Germinal center (tissue), 1 donor: ENCODE data around the gene RUNDC3A.

Source experiments
- DNase-seq: peaks from one replicate; pipeline ENCODE4 v3.0.0; 2012; ENCODE audit warnings: mixed read lengths, low spot score

Gene RUNDC3A

GRCh38 chr17:44308320-44308818, at the start of gene RUNDC3A:
TSS of gene RUNDC3A (plus strand) at chr17:44308601. CDS start at chr17:44308833, 232 bp downstream.
- peak; percentile 97 for DNase-seq

GRCh38 chr17:44258811-44259351, 49.5 kb upstream of the RUNDC3A start:
- DNase-seq: no peak

GRCh38 chr17:44260296-44260695, 48.1 kb upstream of the RUNDC3A start:
- DNase-seq: no peak

- DNase-seq: no peak
Measured at GRCh38 chr17:44262654-44263225, 45.7 kb upstream of the RUNDC3A start.

- DNase-seq: no peak
Measured at GRCh38 chr17:44263345-44263902, 45.0 kb upstream of the RUNDC3A start.

GRCh38 chr17:44266402-44267164, 41.8 kb upstream of the RUNDC3A start:
- DNase-seq: no peak

GRCh38 chr17:44267165-44267455, 41.3 kb upstream of the RUNDC3A start:
- no peak for DNase-seq

- no peak for DNase-seq
Measured at GRCh38 chr17:44267818-44268490, 40.4 kb upstream of the RUNDC3A start, which contains the start of gene SLC4A1. TSS of gene SLC4A1 (minus strand) at chr17:44268135. CDS start at chr17:44262866, 5,269 bp downstream.

- DNase-seq: no peak
Measured at GRCh38 chr17:44268709-44269534, 39.5 kb upstream of the RUNDC3A start.

GRCh38 chr17:44269535-44270240, 38.7 kb upstream of the RUNDC3A start:
- DNase-seq: no peak

GRCh38 chr17:44272321-44272951, 36.0 kb upstream of the RUNDC3A start:
- no peak for DNase-seq

GRCh38 chr17:44272954-44273353, 35.4 kb upstream of the RUNDC3A start:
- no peak for DNase-seq

GRCh38 chr17:44273607-44274006, 34.8 kb upstream of the RUNDC3A start:
- DNase-seq: no peak

GRCh38 chr17:44277976-44278375, 30.4 kb upstream of the RUNDC3A start:
- DNase-seq: no peak

GRCh38 chr17:44279346-44279665, 29.1 kb upstream of the RUNDC3A start:
- DNase-seq: no peak

- DNase-seq: no peak
Measured at GRCh38 chr17:44279666-44280391, 28.6 kb upstream of the RUNDC3A start.

GRCh38 chr17:44280392-44280937, 27.9 kb upstream of the RUNDC3A start:
- no peak for DNase-seq

GRCh38 chr17:44281570-44281969, 26.8 kb upstream of the RUNDC3A start:
- no peak for DNase-seq

GRCh38 chr17:44282264-44282663, 26.1 kb upstream of the RUNDC3A start:
- no peak for DNase-seq
